Endodermal cell (in vitro differentiated cells): ENCODE results near the gene ITGB7. TPM values are rescaled to one million over a fixed set of nuclear protein-coding genes. Genes with fewer than 3 reads are reported as not detected.

Experiments
- DNase-seq: peaks from one replicate; pipeline ENCODE4 v3.0.0-alpha.2; 2017
- H3K27ac ChIP-seq: 2 replicates; pipeline ENCODE4 v1.5.1; 2013; ENCODE audit warnings: mild to moderate bottlenecking, low read depth, low read length, moderate library complexity
- H3K27me3 ChIP-seq: 2 replicates; pipeline ENCODE4 v1.6.1; 2013; ENCODE audit warnings: mild to moderate bottlenecking, low read length, moderate library complexity; ENCODE audit not compliant: insufficient read depth, control insufficient read depth, poor library complexity, severe bottlenecking
- H3K36me3 ChIP-seq: 2 replicates; pipeline ENCODE4 v1.7.0; 2013; ENCODE audit warnings: mild to moderate bottlenecking, low read length, moderate library complexity; ENCODE audit not compliant: control insufficient read depth, insufficient read depth
- H3K4me1 ChIP-seq: one replicate; pipeline ENCODE4 v1.7.0; 2013; ENCODE audit warnings: low read length; ENCODE audit not compliant: control insufficient read depth, insufficient read depth
- H3K4me3 ChIP-seq: 2 replicates; pipeline ENCODE4 v1.5.1; 2013; ENCODE audit warnings: mild to moderate bottlenecking, low read length, moderate library complexity
- H3K9ac ChIP-seq: 2 replicates; pipeline ENCODE4 v1.6.1; 2013; ENCODE audit warnings: mild to moderate bottlenecking, low read length, moderate library complexity; ENCODE audit not compliant: poor library complexity, severe bottlenecking; ENCODE audit errors: extremely low read depth
- H3K9me3 ChIP-seq: 2 replicates; pipeline ENCODE4 v1.6.1; 2013; ENCODE audit warnings: mild to moderate bottlenecking, low read length, moderate library complexity; ENCODE audit not compliant: control insufficient read depth
- H3K27ac Mint-ChIP-seq: 2 replicates; pipeline ENCODE4 v1.8.0; 2020; ENCODE audit warnings: mixed read lengths
- H3K27me3 Mint-ChIP-seq: 2 replicates; pipeline ENCODE4 v1.8.0; 2021; ENCODE audit warnings: mild to moderate bottlenecking, mixed read lengths; ENCODE audit not compliant: insufficient read depth
- H3K36me3 Mint-ChIP-seq: 2 replicates; pipeline ENCODE4 v1.8.0; 2020; ENCODE audit warnings: low read depth, mixed read lengths
- H3K4me1 Mint-ChIP-seq: 2 replicates; pipeline ENCODE4 v1.8.0; 2020; ENCODE audit warnings: mixed read lengths
- H3K4me3 Mint-ChIP-seq: 2 replicates; pipeline ENCODE4 v1.8.0; 2020; ENCODE audit warnings: mild to moderate bottlenecking, moderate library complexity, mixed read lengths
- H3K9me3 Mint-ChIP-seq: 2 replicates; pipeline ENCODE4 v1.8.0; 2020; ENCODE audit warnings: mild to moderate bottlenecking, mixed read lengths
- WGBS, 2 experiments: methylation state at CpG; one replicate each; pipeline versions ENCODE4 v1.1.5 to v1.1.7; 2013; ENCODE audit warnings: missing lambda C conversion rate in 2 of 2, mixed read lengths in 1 of 2; ENCODE audit not compliant: insufficient coverage in 1 of 2, insufficient read length in 1 of 2; 5-methylcytosine and 5-hydroxymethylcytosine counted together
- total RNA-seq, 2 donors: library from RNA; stranded (reverse); fragmentation: NEBNext Ultra II Directional in 1 of 2; extraction: Animal tissue kit (Norgen Biotek cat#: 25700) in 1 of 2; gene quantifications; 2 replicates in 1 of 2; 3 replicates in 1 of 2; pipeline ENCODE4 v1.2.1, GENCODE V29; 2021
- TF ChIP-seq, protein P1 (sequence below): fragments of 200-600 bp; sonication (generic); conservative IDR thresholded peaks from 2 replicates; pipeline ENCODE4 v1.5.0; 2021; ENCODE audit warnings: antibody characterized with exemption, mild to moderate bottlenecking

Gene ITGB7
- total RNA-seq, 2 donors from 2014 or later = 1.4 TPM

DNA sequence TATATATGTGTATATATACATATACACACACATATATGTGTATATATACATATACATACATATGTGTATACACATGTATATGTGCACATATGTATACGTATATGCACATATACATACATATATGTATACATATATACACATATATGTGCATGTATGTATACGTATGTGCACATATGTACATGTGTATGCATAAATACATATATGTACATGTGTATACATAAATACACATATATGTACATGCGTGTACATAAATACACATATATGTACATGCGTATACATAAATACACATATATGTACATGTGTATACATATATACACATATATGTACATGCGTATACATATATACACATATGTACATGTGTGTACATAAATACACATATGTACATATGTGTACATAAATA lies 59.9 kb downstream of the ITGB7 start:
- TF ChIP-seq, protein P1, sequence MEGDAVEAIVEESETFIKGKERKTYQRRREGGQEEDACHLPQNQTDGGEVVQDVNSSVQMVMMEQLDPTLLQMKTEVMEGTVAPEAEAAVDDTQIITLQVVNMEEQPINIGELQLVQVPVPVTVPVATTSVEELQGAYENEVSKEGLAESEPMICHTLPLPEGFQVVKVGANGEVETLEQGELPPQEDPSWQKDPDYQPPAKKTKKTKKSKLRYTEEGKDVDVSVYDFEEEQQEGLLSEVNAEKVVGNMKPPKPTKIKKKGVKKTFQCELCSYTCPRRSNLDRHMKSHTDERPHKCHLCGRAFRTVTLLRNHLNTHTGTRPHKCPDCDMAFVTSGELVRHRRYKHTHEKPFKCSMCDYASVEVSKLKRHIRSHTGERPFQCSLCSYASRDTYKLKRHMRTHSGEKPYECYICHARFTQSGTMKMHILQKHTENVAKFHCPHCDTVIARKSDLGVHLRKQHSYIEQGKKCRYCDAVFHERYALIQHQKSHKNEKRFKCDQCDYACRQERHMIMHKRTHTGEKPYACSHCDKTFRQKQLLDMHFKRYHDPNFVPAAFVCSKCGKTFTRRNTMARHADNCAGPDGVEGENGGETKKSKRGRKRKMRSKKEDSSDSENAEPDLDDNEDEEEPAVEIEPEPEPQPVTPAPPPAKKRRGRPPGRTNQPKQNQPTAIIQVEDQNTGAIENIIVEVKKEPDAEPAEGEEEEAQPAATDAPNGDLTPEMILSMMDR = no peak
- Mint-ChIP-seq H3K27ac (no peak overlapping the region), H3K36me3 (no peaks in the 10 kb centered on the region), H3K4me3 (no peak overlapping the region), H3K4me1 (peaks cover 8% of the 10 kb centered on the region), H3K27me3 (peaks cover 18% of the 10 kb centered on the region), H3K9me3 (no peaks in the 10 kb centered on the region)
- no peak for DNase-seq
- H3K36me3 ChIP-seq = no peaks in the 10 kb centered on the region
- no peak overlapping the region for H3K27ac ChIP-seq
- no peak overlapping the region for H3K4me3 ChIP-seq
- H3K27me3 ChIP-seq = no peaks in the 10 kb centered on the region
- no peaks in the 10 kb centered on the region for H3K4me1 ChIP-seq
- H3K9me3 ChIP-seq = peaks cover 4% of the 10 kb centered on the region
- 80% methylated on average over 1 of the region's 5 CpGs; no CpG with 5 or more reads in 1 of the 2 experiments for WGBS, 2 experiments
- H3K9ac ChIP-seq = no peak overlapping the region

- no peak overlapping the region for H3K27ac ChIP-seq
- Mint-ChIP-seq H3K27ac (no peak overlapping the region), H3K27me3 (peaks cover 6% of the 10 kb centered on the region), H3K9me3 (peaks cover 2% of the 10 kb centered on the region), H3K36me3 (no peaks in the 10 kb centered on the region), H3K4me1 (peaks cover 6% of the 10 kb centered on the region), H3K4me3 (no peak overlapping the region)
- TF ChIP-seq, protein P1 = no peak
- H3K36me3 ChIP-seq = no peaks in the 10 kb centered on the region
- H3K9me3 ChIP-seq = peaks cover 13% of the 10 kb centered on the region
- no peak for DNase-seq
- no peaks in the 10 kb centered on the region for H3K4me1 ChIP-seq
- 92 to 95% methylated on average over 5 of the region's 5 CpGs for WGBS, 2 experiments
- no peak overlapping the region for H3K9ac ChIP-seq
- no peaks in the 10 kb centered on the region for H3K27me3 ChIP-seq
- H3K4me3 ChIP-seq = no peak overlapping the region
These were observed 61.4 kb downstream of the ITGB7 start for GRCh38 chr12:53145383-53146260.

- Histone ChIP-seq H3K4me3 (peak overlapping the region; percentile 27), H3K4me1 (no peaks in the 10 kb centered on the region), H3K27ac (no peak overlapping the region), H3K36me3 (no peaks in the 10 kb centered on the region), H3K9me3 (peaks cover 36% of the 10 kb centered on the region), H3K9ac (no peak overlapping the region), H3K27me3 (no peaks in the 10 kb centered on the region)
- no peaks in the 10 kb centered on the region for H3K36me3 Mint-ChIP-seq
- no peak overlapping the region for H3K4me3 Mint-ChIP-seq
- 42 to 54% methylated on average over 4 of the region's 4 CpGs for WGBS, 2 experiments
- H3K27ac Mint-ChIP-seq = peak overlapping the region; percentile 57
- TF ChIP-seq, protein P1 = no peak
- no peak for DNase-seq
- H3K9me3 Mint-ChIP-seq = peaks cover 24% of the 10 kb centered on the region
- H3K4me1 Mint-ChIP-seq = peaks cover 6% of the 10 kb centered on the region
- H3K27me3 Mint-ChIP-seq = peaks cover 10% of the 10 kb centered on the region
These were observed 63.7 kb downstream of the ITGB7 start for GRCh38 chr12:53143355-53143754.

Other genes with a start within 250 kb of the ITGB7 start
- 100 to 1,000 TPM; 596 to 655 TPM for gene EIF4B, start 200.8 kb downstream of the ITGB7 start, total RNA-seq
- gene TNS2, start 157.2 kb downstream of the ITGB7 start, total RNA-seq = 10 to 100 TPM; 10.2 to 12.6 TPM
- 10 to 100 TPM; 13.0 to 18.4 TPM for gene SPRYD3, start 127.9 kb downstream of the ITGB7 start, total RNA-seq
- 10 to 100 TPM; 21.7 to 48.4 TPM for gene IGFBP6, start 109.6 kb downstream of the ITGB7 start, total RNA-seq
- gene SOAT2, start 103.8 kb downstream of the ITGB7 start, total RNA-seq = under 1 TPM; 0.46 to 0.71 TPM
- gene ZNF740, start 26.5 kb downstream of the ITGB7 start, total RNA-seq = 10 to 100 TPM; 54.0 to 54.6 TPM
- gene CSAD, start 26.3 kb downstream of the ITGB7 start, total RNA-seq = 10 to 100 TPM; 24.9 to 38.2 TPM
- 10 to 100 TPM; 19.5 to 26.8 TPM for gene RARG, start 25.0 kb upstream of the ITGB7 start, total RNA-seq
- gene ESPL1, start 61.0 kb upstream of the ITGB7 start, total RNA-seq = 10 to 100 TPM; 33.3 to 50.7 TPM
- gene PFDN5, start 88.3 kb upstream of the ITGB7 start, total RNA-seq = 100 to 1,000 TPM; 322 to 403 TPM
- gene MYG1, start 92.4 kb upstream of the ITGB7 start, total RNA-seq = 10 to 100 TPM; 55.3 to 74.2 TPM
- gene AAAS, start 114.4 kb upstream of the ITGB7 start, total RNA-seq = 10 to 100 TPM; 69.4 to 82.4 TPM
- not detected for gene SP7, start 129.1 kb upstream of the ITGB7 start, total RNA-seq
- 10 to 100 TPM; 91.2 to 99.5 TPM for gene SP1, start 172.9 kb upstream of the ITGB7 start, total RNA-seq
- 10 to 100 TPM; 17.1 to 23.6 TPM for gene AMHR2, start 216.6 kb upstream of the ITGB7 start, total RNA-seq
- 100 to 1,000 TPM; 184 to 209 TPM for gene PRR13, start 234.5 kb upstream of the ITGB7 start, total RNA-seq
- gene PCBP2, start 244.9 kb upstream of the ITGB7 start, total RNA-seq = 1,000 to 10,000 TPM; 1,281 to 1,338 TPM